GM18951 (cell line): ENCODE measurements around the gene KRT35.

ENCODE experiments used
- POLR2A ChIP-seq: IDR thresholded peaks from 4 replicates; pipeline ENCODE4 v1.6.1; 2011; ENCODE audit warnings: mild to moderate bottlenecking; ENCODE audit not compliant: insufficient read length, insufficient read depth; ENCODE audit errors: extremely low read depth
- in situ Hi-C: fragments of 300-500 bp; cut with MboI; formaldehyde crosslinking; loops from one replicate; pipeline ENCODE4 v1.12.0; 2022; ENCODE audit warnings: low sequenced_read_pairs, mixed read lengths, inconsistent platforms; ENCODE audit not compliant: unreplicated experiment

KRT35 gene

GRCh38 chr17:41429667-41430066 lies 51.3 kb downstream of the KRT35 start:
- no peak for TF ChIP-seq POLR2A
- in situ Hi-C loops: no loop called here

GRCh38 chr17:41428591-41429291 lies 52.2 kb downstream of the KRT35 start:
- in situ Hi-C loops: no loop called here
- no peak for TF ChIP-seq POLR2A
